Thyroid gland (tissue), 4 donors: Measurements from ENCODE around the gene SYMPK.

Experiments
- CTCF ChIP-seq, 6 experiments: fragments of 200-600 bp in 3 of 6; fragments of 450-650 bp in 3 of 6; sonication (generic) in 3 of 6; IDR thresholded peaks; one replicate each; pipeline ENCODE4 v1.5.1; 2016 to 2019; ENCODE audit warnings: antibody characterized with exemption in 6 of 6, mild to moderate bottlenecking in 2 of 6, inconsistent platforms in 1 of 6, moderate library complexity in 1 of 6
- POLR2A ChIP-seq, 2 donors: fragments of 450-650 bp; IDR thresholded peaks; one replicate each; pipeline ENCODE4 v1.6.1; 2017; ENCODE audit warnings: antibody characterized with exemption in 2 of 2, mild to moderate bottlenecking in 2 of 2, moderate library complexity in 1 of 2

GRCh38 chr19:45800070-45800553 is 62.8 kb downstream of the SYMPK start:
- TF ChIP-seq POLR2A (IDR thresholded peaks at IDR 0.05) (no peak), CTCF (IDR thresholded peaks at IDR 0.05) (no peak)
